HuH-7 (cell line): Measurements from ENCODE around the gene HECTD1.
"Not testable (repeated sequence)": the region's sequence is repeated elsewhere in the genome, so short reads cannot be mapped to it uniquely, and the experiment has no call there.

Source experiments
- DNase-seq: peaks from one replicate; pipeline ENCODE4 v3.0.0; 2011; ENCODE audit warnings: low spot score

HECTD1 gene

GRCh38 chr14:31194095-31194494, 13.5 kb downstream of the HECTD1 start:
- DNase-seq, result no peak

- DNase-seq, result not testable (repeated sequence)
These were observed 15.0 kb downstream of the HECTD1 start for GRCh38 chr14:31192544-31192943.

DNA sequence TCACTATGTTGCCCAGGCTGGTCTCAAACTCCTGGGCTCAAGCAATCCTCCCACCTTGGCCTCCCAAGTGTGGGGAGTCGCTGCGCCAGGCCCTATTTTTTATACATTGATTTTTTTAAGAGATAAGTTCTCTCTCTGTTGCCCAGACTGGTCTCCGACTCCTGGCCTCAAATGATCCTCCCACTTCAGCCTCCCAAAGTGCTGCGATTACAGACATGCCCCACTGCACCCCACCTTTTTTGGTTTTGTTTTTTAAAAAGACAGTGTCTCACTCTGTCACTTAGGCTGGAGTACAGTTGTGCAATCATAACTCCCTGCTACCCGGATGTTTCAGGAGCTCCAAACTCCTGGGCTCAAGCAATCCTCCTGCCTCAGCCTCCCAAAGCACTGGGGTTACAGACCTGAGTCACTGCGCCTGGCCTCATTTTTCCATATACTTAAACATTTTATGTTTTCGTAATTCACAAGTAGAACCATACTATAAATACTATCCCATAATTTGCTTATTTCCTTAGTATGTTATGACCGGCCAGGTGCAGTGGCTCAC, 16.8 kb downstream of the HECTD1 start:
- no peak for DNase-seq

DNA sequence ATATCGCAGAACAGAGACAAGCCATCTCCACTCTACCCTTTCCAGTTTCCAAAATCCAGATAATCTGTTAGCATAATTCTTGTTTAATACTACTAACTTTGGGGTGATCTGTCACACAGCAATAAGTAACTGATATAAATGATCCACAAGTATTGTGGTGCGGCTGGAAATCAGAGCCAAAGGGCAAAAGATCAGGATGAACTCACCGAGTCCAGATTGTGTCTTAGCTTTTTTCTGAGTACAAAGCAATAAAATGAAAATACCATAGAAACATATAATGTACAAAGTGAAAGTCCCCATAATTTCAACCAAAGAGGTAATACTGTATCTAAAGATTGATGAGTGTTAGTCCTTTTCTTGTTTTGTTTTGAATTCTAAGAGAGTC, 17.4 kb downstream of the HECTD1 start:
- DNase-seq, result no peak

DNA sequence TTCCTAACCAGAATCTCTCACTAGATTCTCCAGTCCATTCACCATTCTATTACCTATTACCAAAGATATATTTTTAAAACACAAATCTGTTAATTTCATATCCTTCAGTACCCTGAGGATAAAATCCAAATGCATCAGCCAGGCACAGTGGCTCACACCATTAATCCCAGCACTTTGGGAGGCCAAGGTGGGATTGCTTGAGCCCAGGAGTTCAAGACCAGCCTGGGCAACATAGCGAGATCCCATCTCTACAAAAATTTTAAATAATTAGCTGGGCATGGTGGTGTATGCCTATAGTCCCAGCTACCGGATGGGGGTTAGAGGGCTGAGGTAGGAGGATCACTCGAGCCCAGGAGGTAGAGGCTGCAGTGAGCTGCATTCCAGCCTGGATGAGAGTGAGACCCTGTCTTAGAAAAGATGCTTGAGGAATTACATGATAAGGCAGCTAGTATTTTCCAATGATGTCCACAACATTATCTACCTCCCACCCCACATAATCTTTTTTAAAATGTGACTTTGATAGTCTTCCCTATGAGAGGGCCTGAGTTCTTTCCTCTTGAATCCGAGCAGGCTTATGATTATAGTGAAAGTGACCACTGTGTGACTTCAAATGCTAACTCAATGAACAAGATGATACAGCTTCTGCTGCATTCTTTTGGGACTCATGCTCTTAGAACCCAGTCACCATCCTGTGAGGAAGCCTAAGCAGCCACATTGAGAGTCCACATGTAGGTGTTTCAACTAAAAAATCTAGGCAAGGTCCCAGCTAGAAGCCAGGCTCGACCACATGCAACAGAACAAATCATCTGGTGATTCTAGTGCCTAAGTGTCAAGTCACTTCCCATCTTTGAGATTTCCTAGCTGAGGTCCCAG, 18.0 kb downstream of the HECTD1 start:
- no peak for DNase-seq

DNA sequence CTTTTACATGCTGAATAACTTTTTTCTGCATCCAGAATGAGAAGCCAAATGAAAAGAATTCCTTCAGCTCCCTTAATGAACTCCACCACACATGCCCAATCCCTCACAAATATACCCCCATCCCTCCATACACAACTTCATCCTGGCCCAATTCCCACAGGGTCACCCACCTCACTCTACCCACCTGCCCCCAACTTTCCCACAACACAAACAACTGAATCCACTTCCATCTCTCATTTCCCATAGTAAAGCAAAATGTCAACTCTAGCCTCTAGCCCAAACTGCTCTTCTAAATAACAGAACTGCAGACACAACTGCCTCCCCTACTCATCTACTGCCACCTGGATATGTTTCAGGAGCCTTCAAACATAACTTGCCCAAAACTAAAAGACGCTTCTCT, 18.8 kb downstream of the HECTD1 start:
- DNase-seq, result no peak

- not testable (repeated sequence) for DNase-seq
These were observed 25.6 kb downstream of the HECTD1 start for GRCh38 chr14:31182016-31182415.

DNA sequence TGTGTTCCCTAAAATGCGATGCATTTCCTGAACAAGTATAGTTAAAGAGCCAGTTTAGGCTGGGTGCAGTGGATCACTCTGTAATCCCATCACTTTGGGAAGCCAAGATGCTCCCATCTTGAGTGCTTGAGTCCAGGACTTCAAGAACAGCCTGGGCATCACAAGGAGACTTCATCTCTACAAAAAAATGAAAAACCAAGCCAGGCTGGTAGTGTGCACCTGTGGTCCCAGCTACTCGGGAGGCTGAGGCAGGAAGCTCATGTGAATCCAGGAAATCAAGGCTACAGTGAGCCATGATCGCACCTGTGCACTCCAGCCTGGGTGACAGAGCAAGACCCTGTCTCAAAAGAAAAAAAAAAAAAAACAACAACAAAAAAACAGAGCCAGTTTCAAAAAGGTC, 26.3 kb downstream of the HECTD1 start:
- no peak for DNase-seq

DNA sequence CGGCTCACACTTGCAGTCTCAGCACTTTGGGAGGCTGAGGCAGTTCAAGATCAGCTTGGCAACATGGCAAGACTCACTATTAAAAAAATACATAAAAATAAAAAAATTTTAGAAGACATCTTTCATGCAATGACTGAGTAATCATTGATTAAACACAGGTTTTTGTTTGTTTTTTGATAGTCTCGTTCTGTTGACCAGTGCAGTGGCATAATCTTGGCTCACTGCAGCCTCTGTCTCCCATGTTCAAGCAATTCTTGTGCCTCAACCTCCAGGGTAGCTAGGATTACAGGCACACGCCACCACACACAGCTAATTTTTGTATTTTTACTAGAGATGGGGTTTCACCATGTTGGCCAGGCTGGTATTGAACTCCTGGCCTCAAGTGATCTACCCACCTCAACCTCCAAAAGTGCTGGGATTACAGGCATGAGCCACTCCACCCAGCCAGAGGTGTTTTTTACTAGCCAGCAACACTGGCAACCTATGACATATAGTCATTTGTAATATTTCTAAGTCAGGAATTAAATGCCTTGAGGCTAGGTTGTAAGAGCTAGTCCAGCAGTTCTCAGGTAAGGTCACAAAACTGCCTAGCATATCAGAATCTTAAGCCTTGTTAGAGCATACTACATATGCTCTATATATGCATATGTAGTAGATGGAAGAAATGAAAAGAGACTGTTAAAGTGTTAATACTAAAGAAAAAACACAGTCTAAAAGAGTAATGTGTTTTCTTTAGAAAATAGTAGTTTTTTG, 27.1 kb downstream of the HECTD1 start:
- no peak for DNase-seq

GRCh38 chr14:31174433-31174832, 33.2 kb downstream of the HECTD1 start:
- DNase-seq, result no peak

DNA sequence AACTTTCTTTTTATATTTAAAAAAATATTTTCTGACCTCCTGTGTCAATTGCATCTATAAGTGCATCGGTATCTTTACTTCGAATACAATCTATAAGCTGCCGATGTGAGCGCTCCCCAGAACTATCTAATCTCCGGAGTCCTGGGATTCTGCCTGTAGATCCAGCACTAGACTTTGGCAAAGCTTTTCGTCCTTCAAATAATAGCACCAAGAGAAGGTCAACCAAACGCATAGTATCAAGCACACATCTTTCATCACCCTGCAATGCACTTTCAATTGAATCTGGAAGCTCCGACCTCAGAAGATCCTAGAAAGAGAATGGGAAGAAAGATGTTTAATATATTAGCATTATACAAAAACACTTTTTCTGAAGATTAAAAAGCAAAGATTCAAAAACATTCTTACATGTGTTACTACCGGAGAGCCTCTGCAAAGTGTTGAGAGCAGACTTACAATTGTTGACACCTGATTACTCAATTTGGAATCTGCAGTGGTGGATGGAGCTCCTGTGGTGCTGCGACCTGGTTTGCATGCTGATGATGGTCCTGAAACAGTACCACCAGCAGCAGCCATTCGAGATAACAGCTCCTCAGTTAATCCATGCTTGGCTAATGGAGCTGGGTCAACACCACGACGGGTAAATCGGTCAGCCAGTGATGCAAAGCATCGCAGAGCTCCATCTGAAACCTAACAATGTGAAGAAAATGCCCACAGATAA, 34.3 kb downstream of the HECTD1 start:
- no peak for DNase-seq

DNA sequence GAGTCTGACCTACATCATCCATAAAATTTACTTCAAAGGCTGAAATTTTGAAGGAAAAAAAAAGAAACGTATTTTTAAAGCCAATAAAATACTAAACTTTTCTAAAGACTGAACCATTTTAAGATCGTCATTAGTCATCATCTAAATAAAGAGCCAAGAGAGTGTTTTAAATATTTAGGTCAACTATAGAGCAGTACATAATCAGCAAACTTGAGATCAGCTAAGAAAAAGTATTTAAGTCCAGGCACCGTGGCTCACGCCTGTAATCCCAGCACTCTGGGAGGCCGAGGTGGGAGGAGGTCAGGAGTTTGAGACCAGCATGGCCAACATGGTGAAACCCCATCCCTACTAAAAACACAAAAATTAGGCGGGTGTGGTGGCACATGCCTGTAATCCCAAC, 35.5 kb downstream of the HECTD1 start:
- DNase-seq, result no peak

DNA sequence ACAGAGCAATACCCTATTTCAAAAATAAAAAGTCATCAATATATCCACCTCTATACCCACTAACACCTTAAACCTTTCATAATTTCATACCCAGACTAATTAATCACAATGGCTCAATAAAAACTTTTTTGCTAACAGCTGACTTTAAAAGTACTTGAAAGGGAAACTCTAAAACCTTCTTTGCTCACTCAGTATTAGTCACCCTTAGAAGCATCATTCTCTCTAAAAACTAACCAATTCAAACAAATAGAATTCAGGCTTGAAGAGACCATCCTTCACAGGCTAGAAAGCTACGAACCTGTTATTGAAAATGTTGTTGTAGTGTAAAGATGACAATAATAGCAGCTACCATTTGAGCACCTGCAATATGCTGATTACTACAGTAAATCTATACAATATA, 37.2 kb downstream of the HECTD1 start:
- no peak for DNase-seq

DNA sequence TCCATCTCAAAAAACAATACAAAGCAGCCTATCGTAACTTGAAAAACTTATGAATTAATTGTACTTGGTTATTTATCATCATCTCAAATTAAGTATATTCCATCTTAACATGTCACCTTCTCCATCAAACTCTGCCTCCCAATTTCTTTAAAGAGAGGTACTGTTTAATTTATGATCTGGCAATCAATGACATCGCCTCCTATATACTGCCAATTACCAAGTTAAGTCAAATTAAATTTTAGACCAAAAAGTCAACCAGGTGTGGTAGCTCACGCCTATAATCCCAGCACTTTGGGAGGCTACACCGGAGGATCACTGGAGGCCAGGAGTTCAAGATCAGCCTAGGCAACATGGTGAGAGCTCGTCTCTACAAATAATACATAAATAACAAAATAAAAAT, 37.7 kb downstream of the HECTD1 start:
- no peak for DNase-seq

GRCh38 chr14:31167032-31167431, 40.6 kb downstream of the HECTD1 start:
- no peak for DNase-seq

DNA sequence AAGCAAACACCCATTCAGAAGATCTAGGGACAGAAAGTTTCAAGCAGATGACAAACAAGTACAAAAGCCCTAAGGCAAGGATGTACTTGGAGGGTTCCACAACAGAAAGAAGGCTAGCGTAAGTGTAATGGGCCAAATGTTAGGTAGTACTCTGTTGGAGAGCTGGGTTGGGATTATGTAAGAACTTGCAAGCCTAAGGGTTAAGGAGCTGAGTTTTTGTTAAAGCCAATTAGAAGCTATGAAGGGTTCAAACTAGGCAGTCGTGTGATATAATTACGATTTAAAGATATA, 41.4 kb downstream of the HECTD1 start:
- DNase-seq, result no peak

DNA sequence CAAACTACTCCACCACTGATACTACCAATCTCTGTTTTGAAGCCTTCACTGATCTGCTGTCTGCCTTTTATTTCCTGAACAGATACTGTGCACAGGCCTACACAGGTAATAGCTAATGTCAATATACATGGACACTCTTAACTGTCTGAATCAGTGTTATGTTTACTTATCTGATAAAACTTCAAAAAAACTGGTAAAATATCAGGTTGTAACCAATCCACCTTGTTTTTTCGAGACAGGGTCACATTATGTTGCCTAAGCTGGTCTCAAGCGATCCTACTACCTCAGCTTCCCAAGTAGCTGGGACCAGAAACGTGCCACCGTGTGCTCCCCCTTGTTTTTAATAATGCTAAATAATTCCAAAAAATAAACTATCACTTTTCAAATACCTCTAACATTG, 43.5 kb downstream of the HECTD1 start:
- peak; percentile 60 for DNase-seq

- no peak for DNase-seq
These were observed 44.5 kb downstream of the HECTD1 start for GRCh38 chr14:31162910-31163649.

GRCh38 chr14:31161274-31161673, 46.3 kb downstream of the HECTD1 start:
- no peak for DNase-seq

DNA sequence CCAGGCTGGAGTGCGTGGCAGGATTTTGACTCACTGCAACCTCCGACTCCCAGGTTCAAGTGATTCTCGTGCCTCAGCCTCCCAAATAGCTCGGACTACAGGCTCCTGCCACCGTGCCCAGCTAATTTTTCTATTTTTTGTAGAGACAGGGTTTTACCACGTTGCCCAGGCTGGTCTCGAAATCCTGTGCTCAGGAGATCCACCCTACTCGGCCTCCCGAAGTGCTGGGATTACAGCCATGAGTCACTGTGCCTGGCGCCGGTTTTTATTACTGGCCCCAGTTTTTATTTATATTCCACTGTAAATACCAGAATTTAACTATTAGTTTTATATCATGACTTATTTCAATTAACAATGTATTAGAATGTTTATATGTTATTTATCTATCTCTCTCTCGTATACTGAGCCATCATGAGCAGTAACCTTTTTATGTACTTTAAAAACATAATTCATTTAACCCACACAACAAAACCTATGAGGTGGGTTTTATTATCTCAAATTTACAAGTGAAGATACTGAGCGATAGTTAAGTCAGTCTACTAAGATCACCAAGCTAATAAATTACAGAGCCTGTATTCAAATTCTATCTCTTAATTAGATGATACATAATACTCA, 47.8 kb downstream of the HECTD1 start:
- no peak for DNase-seq

GRCh38 chr14:31154956-31155355, 52.6 kb downstream of the HECTD1 start:
- no peak for DNase-seq
